HG03575 (cell line): ENCODE measurements around the gene PRDM16.

Experiments used
- ATAC-seq: cut with Tn5 transposase; IDR thresholded peaks from one replicate; pipeline ENCODE4 v1.9.1; 2021; ENCODE audit not compliant: unreplicated experiment, insufficient number of reproducible peaks, low FRiP score; ENCODE audit errors: extremely low read depth

PRDM16 gene

GRCh38 chr1:3355894-3356826 lies 287.2 kb downstream of the PRDM16 start:
- no peak for ATAC-seq

- ATAC-seq = no peak
Observed at GRCh38 chr1:3356827-3357460, 287.9 kb downstream of the PRDM16 start.

- ATAC-seq = no peak
Observed at GRCh38 chr1:3357526-3358297, 288.7 kb downstream of the PRDM16 start.

- no peak for ATAC-seq
Observed at GRCh38 chr1:3359351-3359750, 290.3 kb downstream of the PRDM16 start.

GRCh38 chr1:3359756-3360440 lies 290.9 kb downstream of the PRDM16 start:
- ATAC-seq = no peak

- ATAC-seq = no peak
Observed at GRCh38 chr1:3360646-3361257, 291.7 kb downstream of the PRDM16 start.

- ATAC-seq = no peak
Observed at GRCh38 chr1:3363023-3363422, 294.0 kb downstream of the PRDM16 start.

- ATAC-seq = no peak
Observed at GRCh38 chr1:3363756-3364155, 294.8 kb downstream of the PRDM16 start.

- ATAC-seq = no peak
Observed at GRCh38 chr1:3364551-3364950, 295.5 kb downstream of the PRDM16 start.

GRCh38 chr1:3364983-3365382 lies 296.0 kb downstream of the PRDM16 start:
- no peak for ATAC-seq

GRCh38 chr1:3365523-3366125 lies 296.6 kb downstream of the PRDM16 start:
- no peak for ATAC-seq

- ATAC-seq = no peak
Observed at GRCh38 chr1:3366126-3367051, 297.4 kb downstream of the PRDM16 start.

GRCh38 chr1:3367376-3367775 lies 298.4 kb downstream of the PRDM16 start:
- no peak for ATAC-seq

GRCh38 chr1:3368059-3368458 lies 299.1 kb downstream of the PRDM16 start:
- ATAC-seq = no peak

GRCh38 chr1:3368711-3369445 lies 299.9 kb downstream of the PRDM16 start:
- ATAC-seq = no peak

- no peak for ATAC-seq
Observed at GRCh38 chr1:3369446-3370076, 300.6 kb downstream of the PRDM16 start.
